ENCODE measurements around the gene PPM1B. TPM values are rescaled to one million over a fixed set of nuclear protein-coding genes. Genes with fewer than 3 reads are reported as not detected.

PPM1B gene
- total and polyA plus RNA-seq, 9 of the 15 experiments (the other 6 are each of a cell fraction or from before 2014, with no cell fraction given): 8.9 to 44.0 (median 28.6) TPM

DNA sequence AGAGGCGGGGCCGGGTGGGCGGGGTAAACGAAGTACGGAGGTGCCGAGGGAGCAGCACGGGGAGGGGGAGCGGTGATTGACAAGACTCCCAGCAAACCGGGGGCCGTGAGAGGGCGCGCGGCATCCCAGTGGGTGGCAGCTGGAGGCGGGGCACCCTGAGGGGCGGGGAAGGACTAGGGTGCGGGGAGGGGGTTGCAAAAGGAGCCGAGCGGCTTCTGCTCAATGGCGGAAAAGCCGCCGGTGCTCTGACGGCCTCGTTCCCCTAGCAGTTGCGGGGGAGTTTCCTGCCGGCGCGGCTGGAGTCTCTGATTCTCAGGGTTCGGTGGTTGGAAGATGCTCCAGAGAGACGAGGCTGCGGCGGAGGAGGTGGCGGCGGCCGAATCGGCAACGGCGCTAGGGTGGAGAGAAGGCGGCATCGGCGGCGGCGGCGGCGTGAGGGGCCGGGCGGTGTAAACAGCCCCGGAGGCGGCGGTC lies at the start of gene PPM1B (continued):
- TF ChIP-seq, protein P1, sequence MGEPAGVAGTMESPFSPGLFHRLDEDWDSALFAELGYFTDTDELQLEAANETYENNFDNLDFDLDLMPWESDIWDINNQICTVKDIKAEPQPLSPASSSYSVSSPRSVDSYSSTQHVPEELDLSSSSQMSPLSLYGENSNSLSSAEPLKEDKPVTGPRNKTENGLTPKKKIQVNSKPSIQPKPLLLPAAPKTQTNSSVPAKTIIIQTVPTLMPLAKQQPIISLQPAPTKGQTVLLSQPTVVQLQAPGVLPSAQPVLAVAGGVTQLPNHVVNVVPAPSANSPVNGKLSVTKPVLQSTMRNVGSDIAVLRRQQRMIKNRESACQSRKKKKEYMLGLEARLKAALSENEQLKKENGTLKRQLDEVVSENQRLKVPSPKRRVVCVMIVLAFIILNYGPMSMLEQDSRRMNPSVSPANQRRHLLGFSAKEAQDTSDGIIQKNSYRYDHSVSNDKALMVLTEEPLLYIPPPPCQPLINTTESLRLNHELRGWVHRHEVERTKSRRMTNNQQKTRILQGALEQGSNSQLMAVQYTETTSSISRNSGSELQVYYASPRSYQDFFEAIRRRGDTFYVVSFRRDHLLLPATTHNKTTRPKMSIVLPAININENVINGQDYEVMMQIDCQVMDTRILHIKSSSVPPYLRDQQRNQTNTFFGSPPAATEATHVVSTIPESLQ (CRISPR knock-in tag; IDR thresholded peaks at IDR 0.05): no peak
- TF ChIP-seq GATAD2A (IDR thresholded peaks at IDR 0.05): no peak
- TF ChIP-seq TAF9B (IDR thresholded peaks at IDR 0.05; ENCODE audit: partially characterized antibody): peak; percentile 62
- TF ChIP-seq ZNF75A (CRISPR knock-in tag; IDR thresholded peaks at IDR 0.05): no peak
- no peak for TF ChIP-seq CHD7 (IDR thresholded peaks at IDR 0.05; ENCODE audit: low read depth, low read length)
- peak; percentile 71; the same call in 1 of the 2 replicates for TF ChIP-seq ETS1 (conservative IDR thresholded peaks at IDR 0.05; ENCODE audit: control insufficient read depth, low read depth, low read length)
- no peak for TF ChIP-seq ILF3 (IDR thresholded peaks at IDR 0.05; ENCODE audit: borderline replicate concordance)
- no peak for TF ChIP-seq ZNF785 (CRISPR knock-in tag; IDR thresholded peaks at IDR 0.05)
- TF ChIP-seq ZNF311 (CRISPR knock-in tag; IDR thresholded peaks at IDR 0.05): no peak
- TF ChIP-seq HDGF (IDR thresholded peaks at IDR 0.05): no peak
- TF ChIP-seq MCM2 (IDR thresholded peaks at IDR 0.05; ENCODE audit: low read depth): no peak
- TF ChIP-seq MCM7 (IDR thresholded peaks at IDR 0.05): no peak
- TF ChIP-seq NCOA6 (IDR thresholded peaks at IDR 0.05): no peak
- no peak for TF ChIP-seq TCFL5 (CRISPR knock-in tag; conservative IDR thresholded peaks at IDR 0.05)
- no peak for TF ChIP-seq SETDB1 (IDR thresholded peaks at IDR 0.05; ENCODE audit: low read length)
- TF ChIP-seq ASH1L (IDR thresholded peaks at IDR 0.05; ENCODE audit: borderline replicate concordance, low read depth, partially characterized antibody): no peak

Data from K562 (cell line).